Measurements from ENCODE around the gene SLC25A11. TPM values are rescaled to one million over a fixed set of nuclear protein-coding genes. Genes with fewer than 3 reads are reported as not detected.

SLC25A11 gene
- total RNA-seq, 2 donors from 2014 or later, result 23.7 to 33.2 TPM

DNA sequence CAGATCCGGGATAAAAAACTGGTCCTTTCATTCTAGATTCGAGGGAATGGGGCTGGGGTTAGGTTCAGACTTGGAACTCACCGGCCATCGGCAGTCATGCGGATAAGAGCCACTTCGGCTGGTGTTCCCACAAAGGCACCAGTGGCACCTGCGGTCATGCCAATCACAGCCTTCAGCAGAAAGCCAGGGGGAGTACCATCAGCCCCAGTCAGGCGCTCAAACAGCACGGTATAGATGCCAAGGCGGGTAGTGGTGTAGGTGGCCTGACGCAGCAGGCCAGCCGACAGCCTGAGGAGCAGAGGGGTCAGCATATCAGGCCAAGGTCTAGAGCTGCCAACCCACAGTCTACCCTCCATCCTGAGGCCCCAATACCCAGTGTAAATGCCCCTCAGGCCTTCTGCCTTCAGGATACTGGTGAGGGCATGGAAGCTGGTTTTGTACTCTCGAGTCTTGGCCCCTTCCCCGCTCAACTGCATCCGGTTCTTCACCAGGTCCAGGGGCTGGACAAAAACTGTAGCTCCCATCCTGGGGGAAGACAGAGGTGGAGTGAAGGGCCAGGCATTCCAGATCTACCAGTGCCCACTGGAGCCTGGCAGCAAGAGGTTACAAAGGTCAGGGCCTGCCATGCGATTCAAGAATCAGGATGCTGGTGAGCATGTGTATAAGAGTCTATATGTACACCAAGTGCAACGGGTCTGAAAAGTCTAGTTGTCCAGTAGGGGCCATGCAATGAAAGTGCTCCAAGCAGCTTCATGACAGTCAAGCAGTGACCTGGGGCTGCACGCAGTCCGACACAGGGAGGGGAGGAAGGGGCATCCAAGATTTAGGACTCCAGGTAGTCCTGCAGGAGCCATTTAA lies 929 bp downstream of the SLC25A11 start:
- Histone ChIP-seq H3K27ac (peak overlapping the region; percentile 82 to 94 (median 91)), H3K4me3 (peak overlapping the region; percentile 78 to 92), H3K4me1 (peaks cover 30% of the 10 kb centered on the region), H3K9me3 (no peaks in the 10 kb centered on the region), H3K27me3 (no peaks in the 10 kb centered on the region), H3K36me3 (replicated peaks in 1 of 2; ENCODE audit: insufficient read depth in 1 of 2, low read depth in 2 of 2) (peaks cover 0 to 13% of the 10 kb centered on the region in 2 donors)
- ATAC-seq (no peak), DNase-seq (no peak)
- intact Hi-C loops (cut with DNase I), result no loop called here
- no peak for TF ChIP-seq POLR2A (IDR thresholded peaks at IDR 0.05)
- TF ChIP-seq, protein P1, sequence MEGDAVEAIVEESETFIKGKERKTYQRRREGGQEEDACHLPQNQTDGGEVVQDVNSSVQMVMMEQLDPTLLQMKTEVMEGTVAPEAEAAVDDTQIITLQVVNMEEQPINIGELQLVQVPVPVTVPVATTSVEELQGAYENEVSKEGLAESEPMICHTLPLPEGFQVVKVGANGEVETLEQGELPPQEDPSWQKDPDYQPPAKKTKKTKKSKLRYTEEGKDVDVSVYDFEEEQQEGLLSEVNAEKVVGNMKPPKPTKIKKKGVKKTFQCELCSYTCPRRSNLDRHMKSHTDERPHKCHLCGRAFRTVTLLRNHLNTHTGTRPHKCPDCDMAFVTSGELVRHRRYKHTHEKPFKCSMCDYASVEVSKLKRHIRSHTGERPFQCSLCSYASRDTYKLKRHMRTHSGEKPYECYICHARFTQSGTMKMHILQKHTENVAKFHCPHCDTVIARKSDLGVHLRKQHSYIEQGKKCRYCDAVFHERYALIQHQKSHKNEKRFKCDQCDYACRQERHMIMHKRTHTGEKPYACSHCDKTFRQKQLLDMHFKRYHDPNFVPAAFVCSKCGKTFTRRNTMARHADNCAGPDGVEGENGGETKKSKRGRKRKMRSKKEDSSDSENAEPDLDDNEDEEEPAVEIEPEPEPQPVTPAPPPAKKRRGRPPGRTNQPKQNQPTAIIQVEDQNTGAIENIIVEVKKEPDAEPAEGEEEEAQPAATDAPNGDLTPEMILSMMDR (IDR thresholded peaks at IDR 0.05), result no peak
- WGBS, 2 donors, result 47 to 51% methylated on average over 9 to 18 of the region's 19 CpGs

DNA sequence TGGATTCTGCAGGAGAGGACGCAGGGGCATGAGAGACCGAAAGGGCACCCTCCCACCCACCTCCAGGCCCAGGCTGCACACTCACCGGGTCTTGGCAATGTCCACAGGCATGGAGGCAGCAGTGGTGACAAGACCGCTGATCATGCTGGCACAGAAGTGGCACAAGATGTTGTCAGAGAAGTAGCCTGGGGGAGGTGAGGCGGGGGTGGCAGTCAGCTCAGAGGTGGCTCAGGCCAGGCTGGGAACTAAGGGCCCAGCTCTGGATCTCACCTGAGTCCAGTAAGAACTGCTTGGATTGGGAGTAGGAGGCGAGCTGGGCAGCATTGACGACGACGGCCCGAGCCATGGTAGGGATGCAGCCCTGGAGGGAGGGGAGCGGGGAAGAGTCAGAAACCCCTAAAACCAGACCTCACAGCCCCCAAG lies 1.8 kb downstream of the SLC25A11 start:
- peaks cover 30% of the 10 kb centered on the region for H3K4me1 ChIP-seq
- H3K4me3 ChIP-seq, result no peak overlapping the region
- 85 to 93% methylated on average over 4 to 11 of the region's 11 CpGs for WGBS, 2 donors
- DNase-seq (no peak), ATAC-seq (no peak)
- no peaks in the 10 kb centered on the region for H3K9me3 ChIP-seq
- H3K27ac ChIP-seq, result no peak overlapping the region
- peaks cover 0 to 11% of the 10 kb centered on the region in 2 donors for H3K36me3 ChIP-seq (replicated peaks in 1 of 2; ENCODE audit: insufficient read depth in 1 of 2, low read depth in 2 of 2)
- H3K27me3 ChIP-seq, result no peaks in the 10 kb centered on the region
- intact Hi-C loops (cut with DNase I), result no loop called here
- no peak for TF ChIP-seq POLR2A (IDR thresholded peaks at IDR 0.05)
- TF ChIP-seq, protein P1 (IDR thresholded peaks at IDR 0.05), result no peak

DNA sequence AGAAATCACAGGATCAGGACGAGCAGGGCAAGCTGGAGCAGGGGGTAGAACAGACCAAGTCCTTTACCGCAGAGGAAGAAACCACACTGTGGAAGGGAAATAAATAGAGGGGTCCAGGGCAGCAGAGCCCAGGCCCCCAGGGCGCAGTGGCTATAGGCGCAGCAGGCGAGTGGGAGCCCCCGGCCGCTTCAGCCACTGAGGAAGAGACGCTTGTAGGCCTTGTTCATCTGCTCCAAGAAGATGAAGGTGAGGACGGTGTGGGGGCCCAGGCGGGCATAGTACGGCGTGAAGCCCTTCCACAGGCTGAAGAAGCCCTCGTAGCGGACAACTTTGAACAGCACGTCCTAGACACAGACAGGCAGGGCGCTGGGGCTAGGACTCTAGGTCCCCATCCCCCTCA lies 2.3 kb downstream of the SLC25A11 start:
- no peak overlapping the region for H3K27ac ChIP-seq
- TF ChIP-seq, protein P1 (IDR thresholded peaks at IDR 0.05), result no peak
- no peak for TF ChIP-seq POLR2A (IDR thresholded peaks at IDR 0.05)
- no peaks in the 10 kb centered on the region for H3K9me3 ChIP-seq
- ATAC-seq (no peak), DNase-seq (no peak)
- peaks cover 30% of the 10 kb centered on the region for H3K4me1 ChIP-seq
- 90 to 94% methylated on average over 16 of the region's 16 CpGs for WGBS, 2 donors
- no peak overlapping the region for H3K4me3 ChIP-seq
- intact Hi-C loops (cut with DNase I), result no loop called here
- H3K27me3 ChIP-seq, result no peaks in the 10 kb centered on the region
- H3K36me3 ChIP-seq (replicated peaks in 1 of 2; ENCODE audit: insufficient read depth in 1 of 2, low read depth in 2 of 2), result peaks cover 0 to 9% of the 10 kb centered on the region in 2 donors

DNA sequence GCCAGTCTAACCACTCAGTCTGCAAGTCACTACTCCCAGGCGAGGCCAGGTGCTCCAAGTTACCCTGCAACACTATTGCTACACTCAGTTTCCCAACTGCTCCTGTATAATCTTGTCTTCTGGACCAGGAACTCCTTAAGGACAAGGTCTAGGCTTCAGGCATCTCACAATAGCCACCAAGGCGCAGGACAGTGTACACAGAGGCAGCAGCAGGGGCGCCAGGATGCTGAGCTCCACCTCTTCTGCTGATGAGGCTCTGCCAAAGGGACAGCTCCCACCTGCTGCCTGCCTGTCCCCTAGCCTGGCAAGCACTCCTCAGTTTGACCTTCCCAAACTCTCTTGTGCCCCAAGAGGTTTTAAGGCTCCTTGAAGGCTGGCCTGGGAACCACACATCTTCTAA lies 3.4 kb downstream of the SLC25A11 start:
- H3K27me3 ChIP-seq, result no peaks in the 10 kb centered on the region
- intact Hi-C loops (cut with DNase I), result no loop called here
- H3K36me3 ChIP-seq (replicated peaks in 1 of 2; ENCODE audit: insufficient read depth in 1 of 2, low read depth in 2 of 2), result peaks cover 0 to 9% of the 10 kb centered on the region in 2 donors
- H3K27ac ChIP-seq, result no peak overlapping the region
- peaks cover 25% of the 10 kb centered on the region for H3K4me1 ChIP-seq
- 83 to 92% methylated on average over 3 of the region's 3 CpGs for WGBS, 2 donors
- ATAC-seq (no peak), DNase-seq (no peak)
- no peaks in the 10 kb centered on the region for H3K9me3 ChIP-seq
- no peak for TF ChIP-seq POLR2A (IDR thresholded peaks at IDR 0.05)
- TF ChIP-seq, protein P1 (IDR thresholded peaks at IDR 0.05), result no peak
- H3K4me3 ChIP-seq, result no peak overlapping the region

DNA sequence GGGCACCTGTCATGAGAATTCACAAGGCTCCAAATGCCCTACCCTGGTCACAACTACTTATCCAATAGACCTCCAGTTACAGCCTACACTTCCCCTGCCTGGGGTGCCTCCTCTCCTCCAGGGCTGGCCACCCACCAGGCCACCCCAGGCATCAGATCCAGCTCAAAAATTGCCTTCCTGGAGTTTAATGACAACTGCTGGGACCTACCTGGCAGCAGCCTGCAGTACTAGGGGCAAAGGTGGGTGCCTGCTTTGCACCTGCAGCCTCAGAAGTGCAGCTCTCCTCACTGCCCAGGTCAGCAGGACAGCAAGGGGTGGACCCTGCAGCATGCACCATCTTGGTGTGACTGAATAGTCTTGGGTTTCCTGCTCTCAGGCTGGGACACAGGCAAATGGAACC lies 4.2 kb downstream of the SLC25A11 start:
- no peaks in the 10 kb centered on the region for H3K9me3 ChIP-seq
- H3K36me3 ChIP-seq (replicated peaks in 1 of 2; ENCODE audit: insufficient read depth in 1 of 2, low read depth in 2 of 2), result peaks cover 0 to 9% of the 10 kb centered on the region in 2 donors
- no peaks in the 10 kb centered on the region for H3K27me3 ChIP-seq
- ATAC-seq (no peak), DNase-seq (no peak)
- TF ChIP-seq, protein P1 (IDR thresholded peaks at IDR 0.05), result no peak
- no peak for TF ChIP-seq POLR2A (IDR thresholded peaks at IDR 0.05)
- no peak overlapping the region for H3K4me3 ChIP-seq
- intact Hi-C loops (cut with DNase I), result no loop called here
- H3K4me1 ChIP-seq, result peaks cover 18% of the 10 kb centered on the region
- H3K27ac ChIP-seq, result no peak overlapping the region
